DND-41 (cell line): ENCODE measurements around the gene TESMIN.

Experiments
- EZH2 ChIP-seq: IDR thresholded peaks from 3 replicates; pipeline ENCODE4 v1.6.1; 2012; ENCODE audit warnings: borderline replicate concordance, low read depth, mild to moderate bottlenecking, moderate library complexity, low read length, inconsistent platforms; ENCODE audit not compliant: severe bottlenecking
- TF ChIP-seq, protein P1 (sequence below): IDR thresholded peaks from 2 replicates; pipeline ENCODE4 v1.5.1; 2012; ENCODE audit warnings: borderline replicate concordance, low read length, moderate library complexity, mild to moderate bottlenecking; ENCODE audit not compliant: poor library complexity, severe bottlenecking; ENCODE audit errors: extremely low read depth

DNA sequence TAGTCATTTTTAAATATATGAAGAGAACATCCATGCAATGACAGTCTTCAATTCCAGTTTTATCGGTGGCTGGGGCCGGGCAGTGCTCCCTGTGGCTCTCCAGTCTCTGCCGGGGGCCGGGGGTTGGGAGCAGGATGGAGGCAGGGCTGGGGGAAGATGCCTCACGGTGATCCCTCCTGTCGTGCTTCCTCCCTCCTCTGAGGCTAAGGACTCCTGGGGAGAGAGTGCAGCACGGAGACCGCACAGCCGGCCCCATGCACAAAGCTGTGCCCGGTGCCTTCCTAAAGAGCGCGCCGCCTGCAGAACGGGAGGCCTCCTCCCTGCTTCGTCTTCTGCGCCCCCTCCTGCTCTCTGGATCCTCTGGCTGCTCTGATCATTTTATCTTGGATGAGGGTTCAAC is 46.4 kb downstream of the TESMIN start:
- TF ChIP-seq, protein P1, sequence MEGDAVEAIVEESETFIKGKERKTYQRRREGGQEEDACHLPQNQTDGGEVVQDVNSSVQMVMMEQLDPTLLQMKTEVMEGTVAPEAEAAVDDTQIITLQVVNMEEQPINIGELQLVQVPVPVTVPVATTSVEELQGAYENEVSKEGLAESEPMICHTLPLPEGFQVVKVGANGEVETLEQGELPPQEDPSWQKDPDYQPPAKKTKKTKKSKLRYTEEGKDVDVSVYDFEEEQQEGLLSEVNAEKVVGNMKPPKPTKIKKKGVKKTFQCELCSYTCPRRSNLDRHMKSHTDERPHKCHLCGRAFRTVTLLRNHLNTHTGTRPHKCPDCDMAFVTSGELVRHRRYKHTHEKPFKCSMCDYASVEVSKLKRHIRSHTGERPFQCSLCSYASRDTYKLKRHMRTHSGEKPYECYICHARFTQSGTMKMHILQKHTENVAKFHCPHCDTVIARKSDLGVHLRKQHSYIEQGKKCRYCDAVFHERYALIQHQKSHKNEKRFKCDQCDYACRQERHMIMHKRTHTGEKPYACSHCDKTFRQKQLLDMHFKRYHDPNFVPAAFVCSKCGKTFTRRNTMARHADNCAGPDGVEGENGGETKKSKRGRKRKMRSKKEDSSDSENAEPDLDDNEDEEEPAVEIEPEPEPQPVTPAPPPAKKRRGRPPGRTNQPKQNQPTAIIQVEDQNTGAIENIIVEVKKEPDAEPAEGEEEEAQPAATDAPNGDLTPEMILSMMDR: no peak
- no peak for TF ChIP-seq EZH2
